Measurements from ENCODE around the gene PLD4. TPM values are rescaled to one million over a fixed set of nuclear protein-coding genes. Genes with fewer than 3 reads are reported as not detected.
A peak's percentile ranks its signal among the peaks of the same experiment; 100 is the strongest.

Gene PLD4
- total and polyA plus RNA-seq, 9 of the 15 experiments (the other 6 are each of a cell fraction or from before 2014, with no cell fraction given): 0.18 to 0.24 TPM; not detected in 7

GRCh38 chr14:104923640-104924420 is 849 bp upstream of the PLD4 start:
- TF ChIP-seq ZNF124 (CRISPR knock-in tag; IDR thresholded peaks at IDR 0.05): no peak
- no peak for TF ChIP-seq TSC22D4 (tag; IDR thresholded peaks at IDR 0.05)
- 0 out of 4 replicates have a peak, but pooled peaks of 1 of the 2 experiments have one; percentile 38 for TF ChIP-seq TRIM24 (IDR thresholded peaks at IDR 0.05)
- TF ChIP-seq KLF6 (CRISPR knock-in tag; IDR thresholded peaks at IDR 0.05; ENCODE audit: borderline replicate concordance): no peak
- TF ChIP-seq USF2 (CRISPR knock-in tag; IDR thresholded peaks at IDR 0.05): peak; percentile 32; the same call in 1 of the 2 replicates
- TF ChIP-seq TRIM28 (IDR thresholded peaks at IDR 0.05): peak; percentile 34; the same call in 1 of the 2 replicates
- no peak for TF ChIP-seq MCM2 (IDR thresholded peaks at IDR 0.05; ENCODE audit: low read depth)
- 0 out of 2 replicates have a peak, but pooled peaks have one; percentile 15 for TF ChIP-seq CBX5 (IDR thresholded peaks at IDR 0.05; ENCODE audit: borderline replicate concordance, low read depth)
- TF ChIP-seq CGGBP1 (CRISPR knock-in tag; IDR thresholded peaks at IDR 0.05): no peak
- no peak for TF ChIP-seq CHD2 (IDR thresholded peaks at IDR 0.05; ENCODE audit: low read depth, low read length)
- peak in 1 of 2 experiments; percentile 65; a peak in 1 of 3 replicates for TF ChIP-seq CBX3 (IDR thresholded peaks at IDR 0.05; ENCODE audit: borderline replicate concordance in 1 of 2, low read length in 2 of 2)
- TF ChIP-seq YY1 (IDR thresholded peaks at IDR 0.05; ENCODE audit: borderline replicate concordance in 1 of 3, control insufficient read depth in 1 of 3, extremely low read depth in 1 of 3, insufficient read depth in 3 of 3, insufficient read length in 1 of 3, insufficient replicate concordance in 2 of 3, low read depth in 1 of 3, low read length in 2 of 3): peak in 1 of 3 experiments; percentile 10
- no peak for TF ChIP-seq SLC30A9 (CRISPR knock-in tag; IDR thresholded peaks at IDR 0.05)
- TF ChIP-seq CREB3L1 (IDR thresholded peaks at IDR 0.05; ENCODE audit: borderline replicate concordance, low read depth): peak; percentile 75; the same call in 1 of the 2 replicates
- no peak for TF ChIP-seq MEIS2 (IDR thresholded peaks at IDR 0.05; ENCODE audit: partially characterized antibody)
- no peak for TF ChIP-seq ZNF561 (CRISPR knock-in tag; conservative IDR thresholded peaks at IDR 0.05)
- TF ChIP-seq FOXP1 (CRISPR knock-in tag; IDR thresholded peaks at IDR 0.05): no peak
- H3K27me3 ChIP-seq (ENCODE audit: control insufficient read depth in 2 of 2, insufficient read depth in 2 of 2, low read length in 2 of 2): no peaks in the 10 kb centered on the region
- H3K27ac ChIP-seq (ENCODE audit: extremely low read depth, low read depth, low read length): no peak overlapping the region
- in situ Hi-C loops (cut with MboI) (no loop called here), intact Hi-C loops (cut with micrococcal nuclease) (no loop called here)
- H4K20me1 ChIP-seq (replicated peaks; ENCODE audit: control insufficient read depth, insufficient read depth, low read length): no peaks in the 10 kb centered on the region
- no peaks in the 10 kb centered on the region for H3K9me1 ChIP-seq (ENCODE audit: control insufficient read depth, insufficient read depth, low read length)
- H3K79me2 ChIP-seq (ENCODE audit: control insufficient read depth, insufficient read depth, low read length): no peaks in the 10 kb centered on the region
- WGBS (ENCODE audit: insufficient coverage, low coverage, missing lambda C conversion rate): 23% methylated on average over 4 of the region's 4 CpGs
- ChIA-PET POLR2A (interaction anchor here (0.8 to 1.1 kb wide), 2 partner anchors 15 to 25 kb away, joined by 3 read pairs; no protein-coding TSS in a partner anchor), CTCF (ENCODE audit: low intra/inter-chr PET ratio) (interaction anchor here (0.6 kb wide), 1 partner anchor 568 kb away, joined by 3 read pairs; no protein-coding TSS in a partner anchor)
- no peak overlapping the region for H3K9ac ChIP-seq (ENCODE audit: insufficient read depth in 1 of 2, low read depth in 2 of 2, low read length in 2 of 2)
- BruUV-seq (replicated peaks): no TSS peak
- 0 out of 2 replicates have a peak, but pooled peaks cover 2% of the 10 kb centered on the region for H3K9me3 ChIP-seq (replicated peaks; ENCODE audit: control insufficient read depth, insufficient read depth, low read depth, low read length)
- no peak for FAIRE-seq
- ATAC-seq: no peak
- H3K4me2 ChIP-seq (ENCODE audit: insufficient read depth, low read length): no peak overlapping the region
- H3K4me3 ChIP-seq: no peak overlapping the region
- peaks cover 0 to 43% of the 10 kb centered on the region in 2 experiments; a peak in 2 of 5 replicates for H3K4me1 ChIP-seq (replicated peaks in 1 of 2; ENCODE audit: control insufficient read depth in 2 of 2, insufficient read depth in 2 of 2, low read length in 2 of 2)
- no peak for DNase-seq (ENCODE audit: extremely low read depth in 1 of 4, low spot score in 3 of 4)
- H3K36me3 ChIP-seq (ENCODE audit: control insufficient read depth, insufficient read depth, low read length): no peaks in the 10 kb centered on the region
- no peak overlapping the region for H2AFZ ChIP-seq (ENCODE audit: low read depth, low read length)
